Retina (tissue), 1 donor: ENCODE results near the gene EGR4.
"Not testable (repeated sequence)": the region's sequence is repeated elsewhere in the genome, so short reads cannot be mapped to it uniquely, and the experiment has no call there.

Experiments
- DNase-seq: peaks from one replicate; pipeline ENCODE4 v3.0.0-alpha.2; 2016

The EGR4 gene

GRCh38 chr2:73262691-73263429 lies 30.5 kb downstream of the EGR4 start:
- DNase-seq = not testable (repeated sequence)

- no peak for DNase-seq
Observed at GRCh38 chr2:73262108-73262651, 31.2 kb downstream of the EGR4 start.

- DNase-seq = peak; percentile 48
Observed at GRCh38 chr2:73260338-73260984, 32.9 kb downstream of the EGR4 start.

GRCh38 chr2:73259704-73260337 lies 33.5 kb downstream of the EGR4 start:
- DNase-seq = no peak

- no peak for DNase-seq
Observed at GRCh38 chr2:73259276-73259675, 34.1 kb downstream of the EGR4 start.

- no peak for DNase-seq
Observed at GRCh38 chr2:73258913-73259215, 34.5 kb downstream of the EGR4 start.

- no peak for DNase-seq
Observed at GRCh38 chr2:73258186-73258912, 35.0 kb downstream of the EGR4 start.

GRCh38 chr2:73257425-73258125 lies 35.8 kb downstream of the EGR4 start:
- DNase-seq = no peak

GRCh38 chr2:73257021-73257420 lies 36.3 kb downstream of the EGR4 start:
- DNase-seq = no peak

GRCh38 chr2:73256618-73256922 lies 36.8 kb downstream of the EGR4 start:
- DNase-seq = no peak

GRCh38 chr2:73255907-73256617 lies 37.3 kb downstream of the EGR4 start:
- DNase-seq = no peak

- no peak for DNase-seq
Observed at GRCh38 chr2:73255007-73255644, 38.2 kb downstream of the EGR4 start.

GRCh38 chr2:73254343-73255006 lies 38.9 kb downstream of the EGR4 start:
- DNase-seq = no peak

GRCh38 chr2:73253901-73254300 lies 39.4 kb downstream of the EGR4 start:
- DNase-seq = no peak

GRCh38 chr2:73253400-73253799 lies 39.9 kb downstream of the EGR4 start:
- DNase-seq = no peak

GRCh38 chr2:73252238-73253027 lies 40.9 kb downstream of the EGR4 start:
- no peak for DNase-seq

GRCh38 chr2:73250872-73251846 lies 42.2 kb downstream of the EGR4 start:
- no peak for DNase-seq

- DNase-seq = no peak
Observed at GRCh38 chr2:73249636-73250035, 43.7 kb downstream of the EGR4 start.

GRCh38 chr2:73246850-73247249 lies 46.5 kb downstream of the EGR4 start:
- DNase-seq = no peak
